RWPE1 (cell line): ENCODE results near the gene PELI1.

Experiments
- CTCF ChIA-PET: fragments of 350-600 bp; sonication (Branson Sonifier 250); formaldehyde crosslinking; extraction: SDS; loops from one replicate; lab custom pipeline; 2021; lab: Yijun Ruan, JAX
- POLR2A ChIA-PET: fragments of 400-600 bp; formaldehyde crosslinking; extraction: SDS; loops from one replicate; lab custom pipeline; 2020; ENCODE audit warnings: antibody characterized with exemption; ENCODE audit not compliant: low non-redundant PET; lab: Yijun Ruan, JAX
- DNase-seq: peaks from one replicate; pipeline ENCODE4 v3.0.0; 2012; ENCODE audit warnings: low spot score
- H3K27ac ChIP-seq: fragments of 450-650 bp; 2 replicates; pipeline ENCODE4 v1.5.1; 2017
- CTCF ChIP-seq: fragments of 450-650 bp; conservative IDR thresholded peaks from 2 replicates; pipeline ENCODE4 v1.5.1; 2017; ENCODE audit warnings: low read depth, mild to moderate bottlenecking

Gene PELI1

DNA sequence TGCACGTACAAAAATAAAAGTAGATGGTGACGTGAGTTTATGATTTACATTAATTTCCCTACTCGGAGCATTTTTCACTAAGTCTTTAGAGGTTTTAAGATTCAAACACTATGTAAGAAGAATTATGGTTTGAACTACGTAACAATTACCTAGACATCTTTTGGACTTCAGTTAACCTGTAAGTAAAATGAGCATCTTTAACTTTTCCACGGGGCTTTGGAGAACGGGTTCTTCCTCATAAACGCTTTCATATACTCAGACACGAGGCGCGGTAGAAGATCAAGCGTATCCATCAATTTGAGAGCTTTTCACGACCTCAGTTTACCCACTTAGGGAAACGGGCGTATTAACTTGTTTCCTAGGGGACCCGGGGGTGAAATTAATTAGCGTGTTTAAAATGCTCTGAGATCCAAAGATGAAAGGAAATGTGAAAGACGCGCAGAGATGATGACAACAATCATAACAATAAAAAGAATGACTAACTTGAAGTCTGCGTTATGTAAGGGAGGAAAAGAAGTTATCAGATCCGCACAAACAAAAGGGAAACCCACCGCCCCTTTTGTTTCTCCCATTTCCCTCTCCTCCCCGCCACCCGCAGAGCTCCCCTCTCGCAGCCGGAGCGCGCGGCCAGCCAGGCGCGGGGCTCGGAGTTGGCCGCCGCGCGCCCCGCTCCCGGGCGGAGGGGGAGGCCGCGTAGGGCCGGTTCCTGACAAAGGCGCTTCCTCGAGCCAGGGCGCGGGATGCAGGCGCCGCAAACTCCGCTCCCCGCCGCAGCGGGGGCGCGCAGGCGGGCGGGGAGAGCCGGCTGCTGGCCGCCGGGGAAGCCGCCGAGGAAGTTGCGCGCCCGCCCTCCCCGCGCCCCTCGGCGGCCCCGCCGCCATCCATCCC is 807 bp downstream of the PELI1 start:
- peak overlapping the region; percentile 87 for H3K27ac ChIP-seq

GRCh38 chr2:64142741-64143168 is 1.5 kb downstream of the PELI1 start:
- no peak for DNase-seq
- TF ChIP-seq CTCF = no peak
- no peak overlapping the region for H3K27ac ChIP-seq
- ChIA-PET POLR2A (no interaction called here), CTCF (interaction anchor here (0.5 to 1.7 kb wide), 3 partner anchors 35 to 170 kb away, joined by 3 to 4 read pairs (median 3); no protein-coding TSS in a partner anchor)

More for the DNA sequence above, 807 bp downstream of the PELI1 start:
- ChIA-PET CTCF (interaction anchor here (1.1 to 1.7 kb wide), 2 partner anchors 94 to 170 kb away, joined by 3 to 4 read pairs; no protein-coding TSS in a partner anchor), POLR2A (no interaction called here)
- no peak for TF ChIP-seq CTCF
- DNase-seq = peak; percentile 36

GRCh38 chr2:64141674-64142405 is 2.4 kb downstream of the PELI1 start:
- H3K27ac ChIP-seq = no peak overlapping the region
- ChIA-PET POLR2A (interaction anchor here (0.7 kb wide), 1 partner anchor 109 kb away, joined by 3 read pairs; no protein-coding TSS in a partner anchor), CTCF (interaction anchor here (0.6 to 1.7 kb wide), 2 partner anchors 92 to 190 kb away, joined by 3 to 4 read pairs; no protein-coding TSS in a partner anchor)
- TF ChIP-seq CTCF = no peak
- no peak for DNase-seq

GRCh38 chr2:64140665-64141200 is 3.5 kb downstream of the PELI1 start:
- CTCF ChIA-PET = interaction anchor here (0.7 to 0.8 kb wide), 2 partner anchors 91 to 187 kb away, joined by 3 to 4 read pairs; no protein-coding TSS in a partner anchor
- TF ChIP-seq CTCF = no peak
- no peak for DNase-seq
- POLR2A ChIA-PET = interaction anchor here (0.7 kb wide), 1 partner anchor 110 kb away, joined by 3 read pairs; no protein-coding TSS in a partner anchor
- H3K27ac ChIP-seq = no peak overlapping the region

- DNase-seq = no peak
- ChIA-PET POLR2A (no interaction called here), CTCF (interaction anchor here (0.7 kb wide), 1 partner anchor 187 kb away, joined by 3 read pairs; no protein-coding TSS in a partner anchor)
- no peak for TF ChIP-seq CTCF
- no peak overlapping the region for H3K27ac ChIP-seq
Observed at GRCh38 chr2:64139956-64140355, 4.3 kb downstream of the PELI1 start.

DNA sequence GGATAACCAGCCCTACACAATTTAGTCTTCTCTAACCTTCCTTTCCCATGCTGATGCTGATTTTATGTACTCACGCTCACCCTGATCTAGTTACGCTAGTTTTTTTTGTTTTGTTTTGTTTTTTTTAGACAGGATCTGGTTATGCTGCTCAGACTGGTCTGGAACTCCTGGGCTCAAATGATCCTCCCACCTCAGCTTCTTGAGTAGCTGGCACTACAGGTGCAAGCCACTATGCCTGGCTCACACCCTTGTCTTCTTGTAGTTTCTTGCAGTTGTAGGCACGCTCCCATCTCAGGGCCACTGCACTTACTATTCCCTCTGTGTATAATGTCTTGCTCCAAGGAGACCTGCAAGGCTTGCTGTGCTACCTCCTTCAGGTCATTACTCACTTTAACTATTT is 6.2 kb downstream of the PELI1 start:
- DNase-seq = no peak
- TF ChIP-seq CTCF = no peak
- CTCF ChIA-PET = no interaction called here
- POLR2A ChIA-PET = no interaction called here
- no peak overlapping the region for H3K27ac ChIP-seq
